HEK293 (cell line): ENCODE results near the gene ASB10.
A peak's percentile ranks its signal among the peaks of the same experiment; 100 is the strongest.

Source experiments
- CTCF ChIA-PET: fragments of 350-600 bp; formaldehyde crosslinking; extraction: SDS; loops from one replicate; lab custom pipeline; 2021; ENCODE audit warnings: antibody characterized with exemption; lab: Yijun Ruan, JAX
- POLR2A ChIA-PET: fragments of 300-600 bp; formaldehyde crosslinking; extraction: SDS; loops from one replicate; lab custom pipeline; 2020; ENCODE audit warnings: antibody characterized with exemption, inconsistent platforms; lab: Yijun Ruan, JAX
- H3K27ac ChIP-seq: fragments of 200-500 bp; sonication (Bioruptor generic); 2 replicates; pipeline ENCODE4 v1.5.1; 2014; ENCODE audit warnings: low read depth, low read length, control low read depth, inconsistent platforms; ENCODE audit errors: extremely low read depth
- H3K36me3 ChIP-seq, 2 experiments: fragments of 200-500 bp in 1 of 2; sonication (Bioruptor generic) in 1 of 2; 1 replicate in 1 of 2; 2 replicates in 1 of 2; pipeline ENCODE4 v1.5.1; 2014 to 2017; ENCODE audit warnings: inconsistent platforms in 2 of 2, low read length in 2 of 2; ENCODE audit not compliant: control insufficient read depth in 2 of 2, insufficient read depth in 1 of 2
- H3K4me1 ChIP-seq: fragments of 200-500 bp; sonication (Bioruptor generic); 2 replicates; pipeline ENCODE4 v1.5.1; 2014; ENCODE audit warnings: mild to moderate bottlenecking, low read length, inconsistent platforms; ENCODE audit not compliant: control insufficient read depth, insufficient read depth
- H3K4me3 ChIP-seq: 2 replicates; pipeline ENCODE4 v1.5.1; 2011; ENCODE audit warnings: low read depth, mild to moderate bottlenecking, control low read depth, low read length, moderate library complexity
- H3K9me3 ChIP-seq: fragments of 200-500 bp; sonication (Bioruptor generic); 2 replicates; pipeline ENCODE4 v1.5.1; 2014; ENCODE audit warnings: low read depth, low read length, inconsistent platforms; ENCODE audit not compliant: control insufficient read depth, insufficient read depth
- PRDM6 ChIP-seq: fragments of 450-650 bp; formaldehyde crosslinking; IDR thresholded peaks from 2 replicates; pipeline ENCODE4 v1.5.1; 2017; ENCODE audit warnings: missing biosample characterization, missing genetic modification characterization
- SP2 ChIP-seq: fragments of 450-650 bp; formaldehyde crosslinking; IDR thresholded peaks from 2 replicates; pipeline ENCODE4 v1.5.1; 2016; ENCODE audit warnings: missing biosample characterization, missing genetic modification characterization
- TRIM28 ChIP-seq: IDR thresholded peaks from 2 replicates; pipeline ENCODE4 v1.6.1; 2011; ENCODE audit warnings: low read length, control low read depth, borderline replicate concordance
- ZIC2 ChIP-seq: fragments of 450-650 bp; formaldehyde crosslinking; IDR thresholded peaks from 2 replicates; pipeline ENCODE4 v1.5.1; 2016; ENCODE audit warnings: missing biosample characterization, missing genetic modification characterization
- ZNF112 ChIP-seq: fragments of 450-650 bp; formaldehyde crosslinking; IDR thresholded peaks from 2 replicates; pipeline ENCODE4 v1.5.0; 2017; ENCODE audit warnings: missing biosample characterization, missing genetic modification characterization
- ZNF114 ChIP-seq: fragments of 450-650 bp; formaldehyde crosslinking; IDR thresholded peaks from 2 replicates; pipeline ENCODE4 v1.5.0; 2017; ENCODE audit warnings: missing biosample characterization, missing genetic modification characterization
- ZNF202 ChIP-seq: fragments of 450-650 bp; formaldehyde crosslinking; IDR thresholded peaks from 2 replicates; pipeline ENCODE4 v1.5.1; 2016; ENCODE audit warnings: missing biosample characterization, missing genetic modification characterization, borderline replicate concordance
- ZNF416 ChIP-seq: fragments of 450-650 bp; formaldehyde crosslinking; IDR thresholded peaks from 2 replicates; pipeline ENCODE4 v1.5.1; 2016; ENCODE audit warnings: missing biosample characterization, missing genetic modification characterization
- ZNF426 ChIP-seq: fragments of 450-650 bp; formaldehyde crosslinking; IDR thresholded peaks from 2 replicates; pipeline ENCODE4 v1.5.1; 2017; ENCODE audit warnings: missing biosample characterization, missing genetic modification characterization, mild to moderate bottlenecking, inconsistent platforms, moderate library complexity
- ZNF530 ChIP-seq: fragments of 450-650 bp; formaldehyde crosslinking; IDR thresholded peaks from 2 replicates; pipeline ENCODE4 v1.5.1; 2016; ENCODE audit warnings: low read depth, missing biosample characterization, missing genetic modification characterization
- ZNF626 ChIP-seq: fragments of 450-650 bp; sonication (Bioruptor Pico); formaldehyde crosslinking; IDR thresholded peaks from 2 replicates; pipeline ENCODE4 v1.5.1; 2018; ENCODE audit warnings: missing biosample characterization, missing genetic modification characterization, inconsistent platforms
- ZNF658 ChIP-seq: fragments of 450-650 bp; formaldehyde crosslinking; IDR thresholded peaks from 2 replicates; pipeline ENCODE4; 2016; ENCODE audit warnings: missing biosample characterization, missing genetic modification characterization
- ZNF76 ChIP-seq: fragments of 450-650 bp; formaldehyde crosslinking; IDR thresholded peaks from 2 replicates; pipeline ENCODE4; 2016; ENCODE audit warnings: low read depth, missing biosample characterization, missing genetic modification characterization, borderline replicate concordance
- ZSCAN18 ChIP-seq: fragments of 450-650 bp; formaldehyde crosslinking; IDR thresholded peaks from 2 replicates; pipeline ENCODE4 v1.5.1; 2016; ENCODE audit warnings: missing biosample characterization, missing genetic modification characterization
- ZSCAN23 ChIP-seq: fragments of 450-650 bp; formaldehyde crosslinking; IDR thresholded peaks from 2 replicates; pipeline ENCODE4 v1.5.1; 2016; ENCODE audit warnings: missing biosample characterization, missing genetic modification characterization

ASB10 gene

GRCh38 chr7:151188252-151188542 is 1.1 kb upstream of the ASB10 start:
- Histone ChIP-seq H3K9me3 (no peaks in the 10 kb centered on the region), H3K4me1 (no peaks in the 10 kb centered on the region), H3K27ac (no peak overlapping the region), H3K36me3 (no peaks in the 10 kb centered on the region), H3K4me3 (no peak overlapping the region)
- CTCF ChIA-PET, result no interaction called here
- POLR2A ChIA-PET, result no interaction called here
- no peak for TF ChIP-seq ZNF114 (tag by site-specific recombination)
- peak; percentile 84 for TF ChIP-seq ZIC2 (tag by site-specific recombination)
- no peak for TF ChIP-seq PRDM6
- TF ChIP-seq ZNF530, result no peak
- no peak for TF ChIP-seq ZNF416 (tag by site-specific recombination)
- TF ChIP-seq ZNF202 (tag by site-specific recombination), result no peak

GRCh38 chr7:151187409-151188251 is 580 bp upstream of the ASB10 start:
- POLR2A ChIA-PET, result no interaction called here
- no peaks in the 10 kb centered on the region for H3K4me1 ChIP-seq
- CTCF ChIA-PET, result no interaction called here
- no peaks in the 10 kb centered on the region for H3K36me3 ChIP-seq
- H3K27ac ChIP-seq, result no peak overlapping the region
- H3K4me3 ChIP-seq, result no peak overlapping the region
- no peaks in the 10 kb centered on the region for H3K9me3 ChIP-seq
- no peak for TF ChIP-seq ZSCAN23 (tag by site-specific recombination)
- no peak for TF ChIP-seq ZNF426 (tag by site-specific recombination)
- TF ChIP-seq ZNF112 (tag by site-specific recombination), result no peak
- no peak for TF ChIP-seq TRIM28
- no peak for TF ChIP-seq ZNF76 (tag by site-specific recombination)
- TF ChIP-seq ZSCAN18 (tag by site-specific recombination), result no peak

- Histone ChIP-seq H3K9me3 (no peaks in the 10 kb centered on the region), H3K36me3 (no peaks in the 10 kb centered on the region), H3K27ac (no peak overlapping the region), H3K4me1 (no peaks in the 10 kb centered on the region), H3K4me3 (no peak overlapping the region)
- TF ChIP-seq ZNF658 (tag by site-specific recombination), result no peak
- TF ChIP-seq ZNF626 (tag by site-specific recombination), result no peak
- no peak for TF ChIP-seq SP2
- POLR2A ChIA-PET, result no interaction called here
- CTCF ChIA-PET, result interaction anchor here (0.7 kb wide), 1 partner anchor 7 kb away, joined by 4 read pairs; no protein-coding TSS in a partner anchor
Measured at GRCh38 chr7:151185762-151186639, 1.0 kb downstream of the ASB10 start.
